GM21576 (cell line): ENCODE measurements around the gene ZNF432.

Source experiments
- ATAC-seq: cut with Tn5 transposase; IDR thresholded peaks from one replicate; pipeline ENCODE4 v1.9.1; 2021; ENCODE audit warnings: mild to moderate bottlenecking, moderate library complexity; ENCODE audit not compliant: unreplicated experiment

ZNF432 gene

DNA sequence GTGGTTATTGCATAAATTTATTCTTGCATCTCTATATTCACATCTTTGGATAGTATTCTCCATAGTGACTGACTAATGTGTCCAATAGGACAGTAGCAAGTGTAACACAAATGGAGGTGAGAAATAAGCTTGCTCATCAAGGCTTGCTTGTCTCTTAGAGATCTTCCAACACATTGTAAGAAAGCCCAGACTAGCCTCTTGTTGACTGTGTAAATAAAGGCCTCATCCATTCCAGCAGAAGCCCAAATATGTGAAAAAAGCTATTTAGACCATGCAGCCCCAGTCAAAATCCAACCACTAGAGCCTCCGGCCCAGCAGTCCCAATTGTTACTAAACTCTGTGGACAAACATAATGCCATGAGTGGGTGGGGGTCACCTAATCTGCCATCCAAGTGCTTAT lies 38.0 kb downstream of the ZNF432 start:
- no peak for ATAC-seq

DNA sequence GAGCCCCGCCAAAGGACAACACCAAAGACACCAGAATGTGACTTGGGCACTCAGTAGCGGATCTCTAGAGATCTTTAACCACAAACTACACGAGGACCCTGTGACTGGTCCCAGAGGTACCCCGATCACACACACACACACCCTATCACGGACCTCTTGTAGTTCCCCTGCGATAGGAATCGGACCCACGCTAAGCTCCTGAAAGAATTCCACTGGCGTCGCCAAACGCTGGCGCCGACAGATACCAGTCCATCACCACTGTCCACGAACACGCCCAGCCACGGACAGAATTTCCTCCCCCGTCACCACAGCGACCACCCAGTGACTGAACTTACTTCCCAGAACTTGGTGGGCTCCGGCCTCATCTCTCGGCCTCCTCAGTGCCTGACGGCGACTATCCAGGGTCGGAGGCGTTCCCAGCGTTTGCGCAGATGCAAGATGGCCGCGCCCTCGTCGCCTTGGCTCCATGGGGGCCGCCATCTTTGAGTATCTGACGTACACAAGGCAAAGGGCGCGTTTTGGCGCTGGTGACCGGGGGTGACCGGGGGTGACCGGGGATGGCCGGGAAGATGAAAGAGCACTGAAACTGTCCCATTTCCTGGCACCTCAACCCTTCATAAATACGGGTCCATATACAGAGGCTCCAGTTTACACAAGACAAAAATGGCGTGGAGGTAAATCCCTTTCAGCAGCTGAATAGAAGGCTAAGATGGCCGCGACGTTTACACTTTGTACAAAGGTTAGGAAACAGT lies 40.7 kb downstream of the ZNF432 start, which contains the start of gene ZNF615:
TSS of gene ZNF615 (minus strand) at position 406 of the 752 bp plus-strand sequence. CDS start 4,500 bp downstream, outside the sequence.
- peak; percentile 84 for ATAC-seq

DNA sequence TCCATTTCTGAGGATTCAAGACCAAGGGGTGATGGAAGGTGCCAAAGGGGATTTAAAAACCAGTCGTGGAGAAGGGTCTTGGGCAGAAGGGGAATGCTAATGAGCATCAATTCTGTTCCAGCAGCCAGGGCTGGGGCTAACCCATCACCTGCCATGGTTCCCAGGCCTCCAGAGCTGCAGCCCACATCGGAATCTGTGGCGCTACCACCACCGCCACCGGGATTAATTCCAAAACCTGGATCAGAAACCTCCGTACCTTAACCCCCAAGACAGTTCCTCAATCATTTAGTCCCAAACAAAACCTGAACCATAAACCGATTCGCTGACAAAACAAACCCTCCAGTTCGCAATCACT lies 41.2 kb downstream of the ZNF432 start:
- ATAC-seq = no peak

DNA sequence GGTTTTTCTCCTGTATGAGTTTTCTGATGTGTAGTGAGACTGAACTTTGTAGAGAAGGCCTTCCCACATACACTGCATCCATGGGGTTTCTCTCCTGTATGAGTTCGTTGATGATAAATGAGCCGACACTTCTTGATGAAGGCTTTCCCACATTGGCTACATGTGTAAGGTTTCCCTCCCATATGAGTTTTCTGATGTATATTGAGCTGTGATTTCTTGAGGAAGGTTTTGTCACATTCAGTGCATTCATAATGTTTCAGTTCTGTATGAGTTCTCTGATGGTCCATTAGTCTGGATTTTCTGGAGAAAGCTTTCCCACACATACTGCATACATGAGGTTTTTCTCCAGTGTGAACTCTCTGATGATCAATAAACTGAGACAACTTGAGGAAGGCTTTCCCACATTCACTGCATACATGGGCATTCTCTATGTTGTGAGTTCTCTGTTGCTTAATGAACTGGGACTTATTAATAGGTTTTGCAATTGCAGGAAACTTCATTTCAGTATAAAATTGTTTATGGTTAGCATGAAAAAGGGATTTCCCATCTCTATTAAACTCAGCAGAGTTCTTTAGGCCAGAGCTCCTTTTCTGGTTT lies 54.5 kb downstream of the ZNF432 start:
- ATAC-seq = no peak

DNA sequence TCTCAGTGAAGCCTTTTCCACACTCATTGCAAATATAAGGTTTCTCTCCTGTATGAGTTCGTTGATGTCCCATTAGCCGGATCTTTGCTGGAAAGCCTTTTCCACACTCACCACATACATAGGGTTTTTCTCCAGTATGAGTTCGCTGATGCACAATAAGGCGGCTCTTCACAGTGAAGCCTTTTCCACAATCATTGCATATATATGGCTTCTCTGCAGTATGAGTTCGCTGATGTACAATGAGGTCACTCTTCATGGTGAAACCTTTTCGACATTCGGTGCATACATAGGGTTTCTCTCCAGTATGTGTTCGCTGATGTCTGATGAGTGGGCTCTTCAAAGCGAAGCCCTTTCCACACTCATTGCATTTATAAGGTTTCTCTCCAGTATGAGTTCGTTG lies 55.2 kb downstream of the ZNF432 start:
- no peak for ATAC-seq

DNA sequence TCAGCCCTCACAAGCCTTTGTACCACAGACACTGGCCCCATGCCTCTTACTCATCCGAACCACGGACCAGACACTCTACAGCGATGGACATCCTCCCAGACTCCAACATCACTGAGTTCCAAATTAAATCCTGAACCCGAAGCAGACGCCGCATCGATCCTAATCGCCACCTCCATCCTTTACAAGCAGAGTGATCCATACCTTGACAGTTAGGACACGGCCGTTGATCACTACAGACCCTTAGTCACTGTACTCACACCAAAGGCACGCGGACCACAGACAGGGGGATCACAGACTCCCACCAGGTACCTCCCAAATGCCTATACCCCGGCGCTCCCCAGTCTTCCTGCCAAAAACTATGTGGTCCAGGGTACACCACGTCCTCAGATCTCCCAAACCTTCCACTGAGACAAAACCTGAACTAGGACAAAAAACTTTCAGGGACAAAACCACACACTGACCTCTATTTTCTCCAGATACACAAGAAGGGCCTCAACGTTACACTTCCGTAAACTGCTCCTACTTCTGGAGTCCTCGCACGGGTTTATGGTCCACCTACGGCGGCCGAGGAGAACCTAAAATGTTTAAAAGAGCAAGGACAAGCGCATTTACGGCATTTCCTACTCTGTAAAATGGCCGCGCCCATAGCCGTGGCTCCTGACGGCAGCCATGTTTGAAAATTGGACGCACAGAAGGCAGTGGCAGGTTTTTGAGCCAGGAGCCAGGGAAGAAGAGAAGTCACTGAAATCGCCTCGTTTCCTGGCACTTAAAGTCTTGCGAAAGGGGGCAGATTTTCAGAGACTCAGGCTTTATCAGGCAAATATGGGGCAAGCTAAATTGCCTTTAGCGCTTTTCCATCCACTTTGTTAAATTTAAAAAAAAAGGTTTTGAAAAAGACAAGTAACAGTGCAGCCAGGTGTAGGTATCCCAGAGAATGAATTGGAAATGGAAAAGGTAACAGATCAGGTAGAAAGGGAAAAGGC lies 62.0 kb downstream of the ZNF432 start, which contains the start of gene ZNF350:
TSS of gene ZNF350 (minus strand) at position 532 of the 983 bp plus-strand sequence. CDS start 12,480 bp downstream, outside the sequence.
- peak; percentile 93 for ATAC-seq

DNA sequence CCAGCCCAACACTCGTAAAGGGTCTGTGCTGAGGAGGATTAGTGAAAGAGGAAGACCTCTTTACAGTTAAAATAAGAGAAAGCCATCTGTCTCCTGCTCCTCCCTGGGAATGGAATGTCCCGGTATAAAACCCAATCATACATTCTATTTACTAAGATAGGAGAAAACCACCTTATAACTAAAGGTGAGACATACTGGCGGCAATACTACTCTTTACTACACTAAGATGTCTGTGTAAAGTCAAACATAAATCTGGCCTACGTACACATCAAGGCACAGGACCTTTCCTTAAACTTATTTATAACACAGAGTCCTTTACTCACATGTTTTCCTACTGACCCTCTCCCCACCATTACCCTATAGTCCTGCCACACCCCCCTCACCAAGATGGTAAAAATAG lies 65.3 kb downstream of the ZNF432 start:
- ATAC-seq = no peak
